Upper lobe of left lung (tissue), 6 donors: ENCODE results near the gene WDR76. TPM values are rescaled to one million over a fixed set of nuclear protein-coding genes. Genes with fewer than 3 reads are reported as not detected.
A peak's percentile ranks its signal among the peaks of the same experiment; 100 is the strongest.

Source experiments
- ATAC-seq, 2 donors: fragments of 200-7000 bp; cut with Tn5 transposase; one replicate each; pipeline ENCODE4 v1.9.1; 2022; ENCODE audit warnings: mild to moderate bottlenecking in 2 of 2, moderate library complexity in 2 of 2; ENCODE audit not compliant: low FRiP score in 2 of 2
- DNase-seq, 2 donors: peaks; one replicate each; pipeline ENCODE4 v3.0.0-alpha.2; 2019 to 2020
- H3K27ac ChIP-seq, 4 donors: fragments of 200-600 bp; sonication (generic); one replicate each; pipeline ENCODE4 v1.5.1; 2016 to 2019
- H3K27me3 ChIP-seq, 4 donors: fragments of 200-600 bp; sonication (generic); one replicate each; pipeline ENCODE4 v1.5.1; 2017 to 2019
- H3K36me3 ChIP-seq, 4 donors: fragments of 200-600 bp; sonication (generic); one replicate each; pipeline ENCODE4 v1.5.1; 2016 to 2019
- H3K4me1 ChIP-seq, 4 donors: fragments of 200-600 bp; sonication (generic); one replicate each; pipeline ENCODE4 v1.5.1; 2018 to 2019
- H3K4me3 ChIP-seq, 4 donors: fragments of 200-600 bp; sonication (generic); one replicate each; pipeline ENCODE4 v1.5.1; 2017 to 2019; ENCODE audit warnings: mild to moderate bottlenecking in 2 of 4, moderate library complexity in 1 of 4
- H3K9me3 ChIP-seq, 4 donors: fragments of 200-600 bp; sonication (generic); one replicate each; pipeline ENCODE4 v1.5.1; 2018 to 2019
- EP300 ChIP-seq, 4 donors: sonication (generic); formaldehyde crosslinking; IDR thresholded peaks; one replicate each; pipeline ENCODE4 v1.5.1; 2017; ENCODE audit warnings: antibody characterized with exemption in 4 of 4, control low read depth in 2 of 4
- POLR2A ChIP-seq, 4 donors: fragments of 450-650 bp; IDR thresholded peaks; one replicate each; pipeline ENCODE4 v1.5.1; 2016 to 2017; ENCODE audit warnings: antibody characterized with exemption in 4 of 4, mild to moderate bottlenecking in 2 of 4
- POLR2AphosphoS5 ChIP-seq, 2 donors: sonication (generic); formaldehyde crosslinking; IDR thresholded peaks; one replicate each; pipeline ENCODE4 v1.5.1; 2017; ENCODE audit warnings: antibody characterized with exemption in 2 of 2
- WGBS, 2 donors: methylation state at CpG; one replicate each; pipeline ENCODE4 v1.1.5; 2017 to 2018; 5-methylcytosine and 5-hydroxymethylcytosine counted together
- total RNA-seq, 6 donors: library from RNA; depleted of rRNA in 4 of 6; stranded (reverse); fragments of >200 nt in 4 of 6; gene quantifications; one replicate each; pipeline versions ENCODE4 v1.1.0 to v1.2.1, GENCODE V29; 2016 to 2021
- TF ChIP-seq, protein P1 (sequence below), 6 experiments: fragments of 450-650 bp in 4 of 6; fragments of 200-600 bp in 2 of 6; sonication (generic) in 2 of 6; IDR thresholded peaks; one replicate each; pipeline ENCODE4 v1.5.1; 2016 to 2019; ENCODE audit warnings: antibody characterized with exemption in 6 of 6
- donor health status: DM: no; HTN: no; CAD: no; lungs with moderate emphysema.
- donor health status: DM: no; HTN: yes; CAD: no; lungs with severe emphysema.

The WDR76 gene
- total RNA-seq, 6 donors from 2014 or later, result 0.89 to 10.1 (median 3.4) TPM

GRCh38 chr15:43905755-43906154 lies 79.0 kb downstream of the WDR76 start:
- 91 to 94% methylated on average over 7 of the region's 7 CpGs for WGBS, 2 donors
- TF ChIP-seq POLR2AphosphoS5 (IDR thresholded peaks at IDR 0.05) (no peak), EP300 (IDR thresholded peaks at IDR 0.05) (no peak), POLR2A (IDR thresholded peaks at IDR 0.05) (no peak)
- TF ChIP-seq, protein P1, sequence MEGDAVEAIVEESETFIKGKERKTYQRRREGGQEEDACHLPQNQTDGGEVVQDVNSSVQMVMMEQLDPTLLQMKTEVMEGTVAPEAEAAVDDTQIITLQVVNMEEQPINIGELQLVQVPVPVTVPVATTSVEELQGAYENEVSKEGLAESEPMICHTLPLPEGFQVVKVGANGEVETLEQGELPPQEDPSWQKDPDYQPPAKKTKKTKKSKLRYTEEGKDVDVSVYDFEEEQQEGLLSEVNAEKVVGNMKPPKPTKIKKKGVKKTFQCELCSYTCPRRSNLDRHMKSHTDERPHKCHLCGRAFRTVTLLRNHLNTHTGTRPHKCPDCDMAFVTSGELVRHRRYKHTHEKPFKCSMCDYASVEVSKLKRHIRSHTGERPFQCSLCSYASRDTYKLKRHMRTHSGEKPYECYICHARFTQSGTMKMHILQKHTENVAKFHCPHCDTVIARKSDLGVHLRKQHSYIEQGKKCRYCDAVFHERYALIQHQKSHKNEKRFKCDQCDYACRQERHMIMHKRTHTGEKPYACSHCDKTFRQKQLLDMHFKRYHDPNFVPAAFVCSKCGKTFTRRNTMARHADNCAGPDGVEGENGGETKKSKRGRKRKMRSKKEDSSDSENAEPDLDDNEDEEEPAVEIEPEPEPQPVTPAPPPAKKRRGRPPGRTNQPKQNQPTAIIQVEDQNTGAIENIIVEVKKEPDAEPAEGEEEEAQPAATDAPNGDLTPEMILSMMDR (IDR thresholded peaks at IDR 0.05), result no peak
- no peaks in the 10 kb centered on the region for H3K27me3 ChIP-seq
- H3K36me3 ChIP-seq, result no peaks in the 10 kb centered on the region
- H3K4me1 ChIP-seq, result no peaks in the 10 kb centered on the region
- no peak overlapping the region for H3K4me3 ChIP-seq
- H3K9me3 ChIP-seq, result no peaks in the 10 kb centered on the region
- ATAC-seq (no peak), DNase-seq (no peak)
- H3K27ac ChIP-seq, result no peak overlapping the region

- DNase-seq (no peak), ATAC-seq (no peak)
- Histone ChIP-seq H3K27me3 (no peaks in the 10 kb centered on the region), H3K4me3 (no peak overlapping the region), H3K36me3 (no peaks in the 10 kb centered on the region), H3K27ac (no peak overlapping the region), H3K9me3 (no peaks in the 10 kb centered on the region), H3K4me1 (no peaks in the 10 kb centered on the region)
- 85 to 97% methylated on average over 4 of the region's 4 CpGs for WGBS, 2 donors
- TF ChIP-seq EP300 (IDR thresholded peaks at IDR 0.05) (no peak), POLR2AphosphoS5 (IDR thresholded peaks at IDR 0.05) (no peak), POLR2A (IDR thresholded peaks at IDR 0.05) (no peak)
- TF ChIP-seq, protein P1 (IDR thresholded peaks at IDR 0.05), result no peak
Measured at GRCh38 chr15:43908516-43909050, 81.8 kb downstream of the WDR76 start.

DNA sequence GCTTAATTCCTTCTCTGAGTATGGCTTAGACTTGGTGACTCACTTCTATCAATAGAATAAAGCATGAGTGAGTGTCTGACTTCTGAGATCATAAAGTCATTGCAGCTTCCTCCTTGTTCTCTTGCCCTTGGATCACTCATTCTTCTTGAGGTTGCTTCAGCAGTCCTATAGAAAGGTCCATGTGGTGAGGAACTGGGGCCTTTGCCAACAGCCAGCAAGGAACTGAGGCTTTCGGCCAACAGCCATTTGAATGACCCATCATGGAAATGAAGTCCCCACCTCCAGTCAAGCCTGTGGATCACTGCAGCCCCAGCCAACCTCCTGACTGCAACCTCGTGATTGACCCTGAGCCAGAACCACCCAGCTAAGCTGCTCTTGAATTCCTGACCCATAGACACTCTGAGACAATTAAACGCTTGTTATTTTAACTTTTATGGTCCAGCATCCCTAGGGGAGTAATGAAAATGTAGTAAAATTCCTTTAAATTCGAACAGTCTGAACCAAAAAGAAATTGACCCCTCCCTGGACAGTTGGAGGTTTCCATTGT lies 84.5 kb downstream of the WDR76 start:
- WGBS, 2 donors, result 79 to 84% methylated on average over 4 of the region's 4 CpGs
- peak in 1 of 2 donors; percentile 64 for ATAC-seq

GRCh38 chr15:43912208-43912607 lies 85.4 kb downstream of the WDR76 start:
- WGBS, 2 donors, result 87 to 91% methylated on average over 6 of the region's 6 CpGs
- ATAC-seq, result no peak

More for the DNA sequence above, 84.5 kb downstream of the WDR76 start:
- DNase-seq, result no peak
- no peaks in the 10 kb centered on the region for H3K36me3 ChIP-seq
- no peaks in the 10 kb centered on the region for H3K4me1 ChIP-seq
- no peak overlapping the region for H3K4me3 ChIP-seq
- no peaks in the 10 kb centered on the region for H3K27me3 ChIP-seq
- H3K9me3 ChIP-seq, result no peaks in the 10 kb centered on the region
- H3K27ac ChIP-seq, result no peak overlapping the region
- TF ChIP-seq POLR2A (IDR thresholded peaks at IDR 0.05), result no peak
- TF ChIP-seq POLR2AphosphoS5 (IDR thresholded peaks at IDR 0.05), result no peak
- TF ChIP-seq, protein P1 (IDR thresholded peaks at IDR 0.05), result no peak
- TF ChIP-seq EP300 (IDR thresholded peaks at IDR 0.05), result no peak

More at GRCh38 chr15:43912208-43912607, 85.4 kb downstream of the WDR76 start:
- H3K27ac ChIP-seq, result no peak overlapping the region
- no peak for DNase-seq
- no peak for TF ChIP-seq EP300 (IDR thresholded peaks at IDR 0.05)
- TF ChIP-seq POLR2AphosphoS5 (IDR thresholded peaks at IDR 0.05), result no peak
- TF ChIP-seq, protein P1 (IDR thresholded peaks at IDR 0.05), result no peak
- no peak for TF ChIP-seq POLR2A (IDR thresholded peaks at IDR 0.05)
- H3K27me3 ChIP-seq, result no peaks in the 10 kb centered on the region
- no peaks in the 10 kb centered on the region for H3K4me1 ChIP-seq
- H3K9me3 ChIP-seq, result no peaks in the 10 kb centered on the region
- no peaks in the 10 kb centered on the region for H3K36me3 ChIP-seq
- no peak overlapping the region for H3K4me3 ChIP-seq
